Activated CD8-positive, alpha-beta memory T cell treated with anti-CD3 and anti-CD28 coated beads for 48 hours (primary cell): Measurements from ENCODE around the gene FABP7.
A peak's percentile ranks its signal among the peaks of the same experiment; 100 is the strongest.

Experiments used
- DNase-seq, 3 experiments: peaks; one replicate each; pipeline ENCODE4 v3.0.0-alpha.2; 2020; ENCODE audit warnings: low read depth in 2 of 3, low spot score in 2 of 3

FABP7 gene

GRCh38 chr6:122755901-122756300 lies 23.6 kb upstream of the FABP7 start:
- no peak for DNase-seq

DNA sequence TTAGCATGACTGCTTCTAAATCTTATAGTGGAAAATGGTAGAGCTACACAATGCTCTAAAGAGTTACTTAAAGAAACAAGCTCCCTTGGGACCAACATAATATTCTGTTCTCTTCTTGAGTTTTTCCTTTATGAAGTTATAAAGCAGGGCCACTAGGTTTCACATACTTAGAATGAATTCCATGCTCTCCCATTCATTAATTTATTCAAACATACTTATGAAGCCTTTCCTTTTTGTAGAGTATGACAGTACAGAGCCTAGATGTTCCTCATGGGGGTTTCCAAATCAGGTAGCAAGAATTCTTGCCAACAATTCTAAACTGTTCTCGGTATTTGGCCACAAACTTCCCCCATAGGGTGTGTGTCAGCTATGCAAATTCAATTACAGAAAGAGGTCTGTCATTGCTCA lies 20.6 kb upstream of the FABP7 start:
- no peak for DNase-seq

DNA sequence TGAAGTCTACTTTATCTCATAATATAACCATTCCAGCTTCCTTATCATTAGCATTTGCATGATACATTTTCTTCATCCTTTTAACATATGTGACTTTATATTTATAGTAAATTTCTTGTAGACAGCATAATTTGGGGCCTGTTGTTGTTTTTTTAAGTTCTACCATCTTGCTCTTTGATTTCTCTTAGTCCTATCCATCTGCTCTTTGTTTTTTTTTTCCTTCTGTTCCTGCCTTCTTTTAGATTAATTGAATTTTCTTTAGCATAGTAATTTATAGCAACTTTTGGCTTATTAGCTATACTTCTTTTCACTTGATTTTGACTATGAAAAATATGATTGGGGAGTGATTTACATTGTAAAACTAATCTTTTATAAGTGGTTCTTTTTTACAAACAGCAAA lies 19.2 kb upstream of the FABP7 start:
- DNase-seq: no peak

- DNase-seq: no peak
Observed at GRCh38 chr6:122766256-122766655, 13.3 kb upstream of the FABP7 start.

DNA sequence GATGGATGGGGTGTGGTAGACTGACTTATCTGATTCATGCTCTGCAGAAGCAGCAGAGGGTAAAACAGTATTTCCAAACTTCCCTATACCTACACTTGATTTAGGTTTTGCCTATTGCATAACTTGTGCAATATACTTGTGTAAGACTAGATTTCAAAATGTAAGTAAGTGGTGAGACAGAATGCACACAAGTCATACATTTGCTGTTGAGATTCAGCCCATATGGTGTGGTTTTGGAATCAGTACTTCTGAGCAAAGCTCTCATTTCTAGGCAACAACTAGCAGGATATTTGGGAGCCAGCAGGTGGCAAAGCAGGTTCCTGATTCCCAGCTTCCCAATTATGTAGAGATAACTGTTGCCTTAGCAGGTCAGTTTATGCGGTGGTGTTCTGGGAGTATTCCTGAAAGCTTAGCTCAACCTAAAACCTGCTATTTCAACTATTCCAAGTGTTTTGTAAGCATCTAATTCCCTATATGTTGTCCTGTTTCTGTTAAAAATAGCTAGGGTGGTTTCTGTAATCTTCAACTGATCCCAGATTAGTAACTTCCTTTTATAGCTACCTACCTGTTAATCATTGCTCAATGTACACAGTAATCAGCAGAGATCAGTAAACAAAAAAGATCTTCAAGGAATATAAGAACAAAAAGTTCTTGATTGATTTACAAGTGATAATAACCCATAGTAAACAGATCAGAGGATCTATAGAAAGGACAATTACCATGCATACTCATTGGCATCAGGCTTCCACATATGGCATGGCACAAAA lies 8.5 kb upstream of the FABP7 start:
- DNase-seq: no peak

DNA sequence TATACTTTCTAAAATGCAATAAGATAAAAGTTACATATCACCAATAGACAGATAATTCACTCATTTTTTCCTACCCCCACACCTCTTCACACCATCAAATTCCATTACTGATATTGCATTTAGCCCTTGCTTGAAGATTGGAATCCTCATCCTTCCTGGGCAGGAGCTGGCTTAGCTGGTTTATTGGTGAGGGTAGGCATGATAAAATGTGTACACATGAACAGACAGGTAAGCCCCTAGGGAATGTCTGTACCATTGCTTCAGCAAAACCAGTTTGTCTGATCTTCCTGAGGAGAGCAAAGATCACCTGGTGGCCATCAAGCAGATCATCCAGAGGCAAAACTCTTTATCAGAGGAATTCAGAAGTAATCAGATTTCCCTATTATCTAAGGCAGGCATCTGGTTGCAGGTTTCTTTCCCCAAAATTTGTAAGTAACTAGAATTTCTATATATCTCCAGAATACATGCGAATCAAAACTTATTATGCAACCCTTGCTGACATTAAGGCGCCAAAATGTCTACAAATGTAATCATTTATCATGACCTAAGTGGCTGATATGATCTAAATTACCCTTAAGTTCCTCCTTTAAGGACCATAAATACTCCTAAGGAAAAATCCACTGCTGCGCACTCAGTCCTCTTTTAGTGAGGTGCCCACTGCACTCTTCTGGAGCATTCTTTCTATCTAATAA lies 6.6 kb upstream of the FABP7 start:
- no peak for DNase-seq

GRCh38 chr6:122775975-122776374 lies 3.5 kb upstream of the FABP7 start:
- DNase-seq: no peak

DNA sequence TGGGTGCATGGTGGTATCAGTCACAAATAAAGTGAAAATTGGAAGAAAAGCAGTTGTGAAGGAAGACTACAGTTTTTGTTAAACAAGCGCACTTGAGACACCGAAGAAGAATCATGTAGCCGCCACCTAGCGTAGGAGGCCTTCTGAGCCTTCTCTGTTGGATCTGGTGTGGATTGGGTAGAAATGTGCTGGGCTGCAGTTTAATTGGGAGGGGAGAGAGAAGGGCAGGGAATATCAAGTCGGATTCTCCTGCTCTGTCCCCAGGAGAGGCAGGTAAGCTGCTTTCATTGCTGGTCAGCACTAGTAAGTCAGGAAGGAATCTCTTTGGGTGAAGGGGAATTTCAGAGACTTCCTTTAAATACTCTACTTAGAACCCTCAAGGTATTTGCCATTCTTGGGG lies 1.2 kb upstream of the FABP7 start:
- DNase-seq: no peak

DNA sequence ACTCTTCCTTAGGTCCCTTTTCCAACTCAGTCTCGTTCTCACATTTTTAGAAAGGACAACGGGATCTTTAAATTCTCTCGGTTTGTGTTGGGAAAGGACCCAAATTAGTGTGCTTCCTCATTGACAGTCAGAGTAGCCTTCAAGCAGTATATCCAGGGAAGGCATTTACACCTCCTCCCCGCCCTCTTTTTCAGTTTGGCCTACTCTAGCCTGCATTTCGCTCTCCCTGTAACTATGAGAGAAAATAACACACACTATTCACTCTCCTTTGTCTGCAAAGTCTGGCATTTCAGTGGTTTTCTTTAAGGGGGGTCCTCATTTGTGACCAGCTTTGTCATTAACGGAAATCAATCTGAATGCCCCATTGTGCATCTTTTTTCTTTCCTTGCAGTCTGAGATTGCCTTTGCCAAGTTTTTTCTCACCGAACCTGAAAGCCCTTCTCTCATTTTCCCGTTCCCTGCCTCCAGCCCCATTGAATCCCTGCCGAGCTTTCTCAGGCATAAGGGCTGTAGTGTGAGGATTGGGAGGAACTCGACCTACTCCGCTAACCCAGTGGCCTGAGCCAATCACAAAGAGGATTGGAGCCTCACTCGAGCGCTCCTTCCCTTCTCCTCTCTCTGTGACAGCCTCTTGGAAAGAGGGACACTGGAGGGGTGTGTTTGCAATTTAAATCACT lies 393 bp upstream of the FABP7 start:
- no peak for DNase-seq

DNA sequence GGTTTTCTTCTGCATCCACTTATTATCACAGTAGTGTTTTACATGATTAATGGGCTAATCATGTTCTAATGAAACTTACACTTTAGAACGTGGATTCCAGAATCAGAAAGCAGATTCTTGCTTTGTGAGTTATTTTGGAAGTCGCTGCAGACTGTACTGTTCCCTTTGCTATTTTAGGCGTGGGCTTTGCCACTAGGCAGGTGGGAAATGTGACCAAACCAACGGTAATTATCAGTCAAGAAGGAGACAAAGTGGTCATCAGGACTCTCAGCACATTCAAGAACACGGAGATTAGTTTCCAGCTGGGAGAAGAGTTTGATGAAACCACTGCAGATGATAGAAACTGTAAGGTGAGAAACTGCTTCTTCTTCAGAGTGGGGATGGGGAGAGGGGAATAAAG lies 598 bp downstream of the FABP7 start:
- no peak for DNase-seq

- DNase-seq: no peak
Observed at GRCh38 chr6:122781716-122782115, 2.2 kb downstream of the FABP7 start.

DNA sequence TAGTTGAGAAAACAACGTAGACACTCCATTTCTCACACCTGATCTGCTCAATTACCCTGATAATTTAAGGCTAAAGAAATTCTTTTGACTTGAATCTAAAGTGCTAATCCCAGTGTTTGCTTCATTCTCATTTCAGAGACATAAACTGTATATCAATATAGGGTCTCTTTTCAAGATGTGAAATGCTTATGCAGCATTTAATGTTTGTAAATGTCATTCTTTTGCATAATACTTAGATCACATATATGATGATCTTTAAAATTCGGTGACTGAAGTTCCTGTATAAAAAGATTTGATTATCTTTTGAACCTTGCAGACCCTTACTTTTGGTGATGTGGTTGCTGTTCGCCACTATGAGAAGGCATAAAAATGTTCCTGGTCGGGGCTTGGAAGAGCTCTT lies 3.9 kb downstream of the FABP7 start:
- no peak for DNase-seq

- no peak for DNase-seq
Observed at GRCh38 chr6:122785891-122786290, 6.4 kb downstream of the FABP7 start.

DNA sequence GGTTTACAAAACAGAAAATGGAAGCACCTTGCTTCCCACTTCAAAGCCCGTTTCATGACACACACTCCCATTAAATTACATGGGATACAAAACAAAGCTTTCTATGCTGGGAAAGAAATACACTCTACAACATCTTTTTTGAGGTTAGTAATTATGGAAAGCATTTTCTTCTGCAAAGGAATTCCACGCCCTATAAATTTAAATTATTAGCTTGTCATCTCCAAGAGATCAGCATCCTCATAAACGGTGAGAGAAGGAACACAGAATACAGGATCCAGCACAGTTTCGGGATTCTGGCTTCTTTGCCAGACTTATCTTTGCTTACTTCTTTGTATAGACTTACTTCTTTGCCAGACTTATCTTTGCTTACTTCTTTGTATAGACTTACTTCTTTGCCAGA lies 8.2 kb downstream of the FABP7 start:
- DNase-seq: no peak

DNA sequence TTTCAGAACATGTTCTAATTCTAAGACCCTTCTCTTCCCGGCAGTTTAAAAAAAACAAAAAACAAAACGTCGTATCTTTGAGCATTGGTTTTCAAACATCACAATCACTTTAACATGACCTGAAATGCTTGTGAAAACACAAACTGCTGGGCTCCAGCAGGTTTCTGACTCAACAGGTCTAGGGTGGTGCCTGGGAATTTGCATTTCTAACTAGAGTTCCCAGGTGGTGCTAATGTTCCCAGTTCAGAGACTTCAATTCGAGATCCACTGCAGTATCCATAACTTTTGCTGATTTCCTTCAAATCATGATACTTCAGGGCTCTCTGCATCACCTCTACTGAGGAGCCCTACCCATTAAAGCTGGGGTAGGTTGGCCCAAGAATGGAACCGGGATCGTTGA lies 8.7 kb downstream of the FABP7 start:
- no peak for DNase-seq

- DNase-seq: no peak
Observed at GRCh38 chr6:122788663-122789181, 9.2 kb downstream of the FABP7 start.

- peak in 2 of 3 experiments; percentile 3 to 5 for DNase-seq
Observed at GRCh38 chr6:122789182-122790027, 9.9 kb downstream of the FABP7 start, which contains the start of gene SMPDL3A. TSS of gene SMPDL3A (plus strand) at chr6:122789258. CDS start at chr6:122789347, 89 bp downstream.

GRCh38 chr6:122790028-122790422 lies 10.5 kb downstream of the FABP7 start:
- no peak for DNase-seq

GRCh38 chr6:122790423-122791309 lies 11.2 kb downstream of the FABP7 start:
- no peak for DNase-seq

GRCh38 chr6:122791310-122791679 lies 11.8 kb downstream of the FABP7 start:
- DNase-seq: no peak
